NOMO-1 treated with DMSO at 0.1 percent for 48 hours (cell line): ENCODE measurements around the gene ZNF502.

ENCODE experiments used
- DNase-seq: peaks from one replicate; lab custom pipeline; 2025; ENCODE audit not compliant: unreplicated experiment; lab: John Stamatoyannopoulos, UW

The ZNF502 gene

GRCh38 chr3:44764248-44764647 lies 51.8 kb downstream of the ZNF502 start:
- DNase-seq: no peak

- no peak for DNase-seq
Measured at GRCh38 chr3:44771424-44772098, 59.1 kb downstream of the ZNF502 start.

- DNase-seq: no peak
Measured at GRCh38 chr3:44772099-44772442, 59.6 kb downstream of the ZNF502 start.
